Vagina (tissue), 2 donors: Measurements from ENCODE around the gene PCSK2. TPM values are rescaled to one million over a fixed set of nuclear protein-coding genes. Genes with fewer than 3 reads are reported as not detected.

Source experiments
- DNase-seq, 2 donors: peaks; one replicate each; pipeline ENCODE4 v3.0.0-alpha.2; 2017; ENCODE audit errors: extremely low spot score in 2 of 2
- H3K27ac ChIP-seq: fragments of 200-600 bp; sonication (generic); one replicate; pipeline ENCODE4 v1.5.1; 2019
- H3K27me3 ChIP-seq: fragments of 200-600 bp; sonication (generic); one replicate; pipeline ENCODE4 v1.5.1; 2019
- H3K36me3 ChIP-seq, 2 donors: fragments of 200-600 bp; sonication (generic); one replicate each; pipeline ENCODE4 v1.5.1; 2017 to 2019
- H3K4me1 ChIP-seq: fragments of 200-600 bp; sonication (generic); one replicate; pipeline ENCODE4 v1.5.1; 2019
- H3K4me3 ChIP-seq, 2 donors: fragments of 200-600 bp; sonication (generic); 1 replicate in 1 of 2; 2 replicates in 1 of 2; pipeline ENCODE4 v1.5.1; 2016 to 2019
- H3K9me3 ChIP-seq: fragments of 200-600 bp; sonication (generic); one replicate; pipeline ENCODE4 v1.5.1; 2019
- POLR2A ChIP-seq, 2 donors: fragments of 450-650 bp; IDR thresholded peaks; one replicate each; pipeline ENCODE4 v1.6.1; 2017; ENCODE audit warnings: antibody characterized with exemption in 2 of 2, mild to moderate bottlenecking in 2 of 2, moderate library complexity in 2 of 2
- POLR2AphosphoS5 ChIP-seq, 2 donors: sonication (generic); formaldehyde crosslinking; IDR thresholded peaks; one replicate each; pipeline ENCODE4 v1.9.0; 2017; ENCODE audit warnings: antibody characterized with exemption in 2 of 2, mild to moderate bottlenecking in 2 of 2, low read depth in 1 of 2; ENCODE audit not compliant: insufficient read depth in 1 of 2
- intact Hi-C: fragments of 100-400 bp; cut with DNase I; formaldehyde crosslinking; loops from one replicate; pipeline ENCODE4 v1.15.1; 2023
- total RNA-seq: library from RNA; depleted of rRNA; stranded (reverse); fragments of >200 nt; gene quantifications from one replicate; pipeline ENCODE4 v1.2.3, GENCODE V29; 2016
- TF ChIP-seq, protein P1 (sequence below), 3 experiments: fragments of 450-650 bp in 2 of 3; fragments of 200-600 bp in 1 of 3; sonication (generic) in 1 of 3; IDR thresholded peaks; one replicate each; pipeline ENCODE4 v1.5.1; 2017 to 2019; ENCODE audit warnings: antibody characterized with exemption in 3 of 3, mild to moderate bottlenecking in 2 of 3, moderate library complexity in 2 of 3

The PCSK2 gene
- total RNA-seq, 1 donor from 2014 or later = 0.98 TPM

DNA sequence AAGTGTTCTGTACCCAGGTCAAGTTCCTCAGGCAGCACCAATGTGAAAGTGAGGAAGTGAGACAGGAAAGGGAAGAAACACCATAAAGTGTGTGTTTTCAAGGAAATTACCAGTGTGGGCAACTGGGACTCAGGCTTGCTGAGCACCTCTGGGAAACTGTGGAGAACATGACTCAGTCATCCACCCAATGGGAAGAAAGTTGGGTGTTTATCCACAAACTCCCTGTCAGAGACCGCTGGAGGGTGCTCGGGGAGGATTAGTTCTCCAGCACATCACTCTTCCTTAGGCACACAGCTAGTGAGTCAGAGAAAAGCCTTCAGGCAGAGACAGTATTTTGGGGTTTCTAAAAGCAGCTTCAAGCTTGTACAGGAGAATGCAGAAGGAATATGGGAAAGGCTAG, 93.6 kb downstream of the PCSK2 start:
- no peak overlapping the region for H3K4me3 ChIP-seq
- TF ChIP-seq, protein P1, sequence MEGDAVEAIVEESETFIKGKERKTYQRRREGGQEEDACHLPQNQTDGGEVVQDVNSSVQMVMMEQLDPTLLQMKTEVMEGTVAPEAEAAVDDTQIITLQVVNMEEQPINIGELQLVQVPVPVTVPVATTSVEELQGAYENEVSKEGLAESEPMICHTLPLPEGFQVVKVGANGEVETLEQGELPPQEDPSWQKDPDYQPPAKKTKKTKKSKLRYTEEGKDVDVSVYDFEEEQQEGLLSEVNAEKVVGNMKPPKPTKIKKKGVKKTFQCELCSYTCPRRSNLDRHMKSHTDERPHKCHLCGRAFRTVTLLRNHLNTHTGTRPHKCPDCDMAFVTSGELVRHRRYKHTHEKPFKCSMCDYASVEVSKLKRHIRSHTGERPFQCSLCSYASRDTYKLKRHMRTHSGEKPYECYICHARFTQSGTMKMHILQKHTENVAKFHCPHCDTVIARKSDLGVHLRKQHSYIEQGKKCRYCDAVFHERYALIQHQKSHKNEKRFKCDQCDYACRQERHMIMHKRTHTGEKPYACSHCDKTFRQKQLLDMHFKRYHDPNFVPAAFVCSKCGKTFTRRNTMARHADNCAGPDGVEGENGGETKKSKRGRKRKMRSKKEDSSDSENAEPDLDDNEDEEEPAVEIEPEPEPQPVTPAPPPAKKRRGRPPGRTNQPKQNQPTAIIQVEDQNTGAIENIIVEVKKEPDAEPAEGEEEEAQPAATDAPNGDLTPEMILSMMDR (IDR thresholded peaks at IDR 0.05) = no peak
- no peak for TF ChIP-seq POLR2AphosphoS5 (IDR thresholded peaks at IDR 0.05; ENCODE audit: insufficient read depth in 1 of 2, low read depth in 1 of 2)
- TF ChIP-seq POLR2A (IDR thresholded peaks at IDR 0.05) = no peak
- intact Hi-C loops = no loop called here
- H3K4me1 ChIP-seq = no peaks in the 10 kb centered on the region
- no peaks in the 10 kb centered on the region for H3K36me3 ChIP-seq
- H3K9me3 ChIP-seq = no peaks in the 10 kb centered on the region
- H3K27ac ChIP-seq = no peak overlapping the region
- peak in 1 of 2 donors; percentile 42 for DNase-seq
- H3K27me3 ChIP-seq = no peaks in the 10 kb centered on the region

DNA sequence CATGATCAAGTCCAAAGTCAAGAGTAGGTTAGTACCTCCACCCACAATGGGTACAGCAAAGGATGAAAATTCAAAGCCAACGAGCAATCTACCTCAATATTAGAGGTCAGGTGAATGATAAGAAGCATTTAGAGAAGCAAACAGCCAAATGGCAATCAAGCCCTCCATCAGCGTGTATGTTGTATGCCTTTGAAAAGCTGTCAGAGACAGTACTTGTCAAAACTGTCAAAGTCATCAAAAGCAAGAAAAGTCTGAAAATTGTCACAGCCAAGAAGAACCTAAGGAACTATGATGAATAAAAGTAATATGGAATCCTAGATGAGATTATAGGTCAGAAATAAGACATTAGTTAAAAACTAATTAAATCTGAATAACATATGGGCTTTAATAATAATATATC, 99.3 kb downstream of the PCSK2 start:
- no peaks in the 10 kb centered on the region for H3K9me3 ChIP-seq
- TF ChIP-seq POLR2A (IDR thresholded peaks at IDR 0.05) = no peak
- TF ChIP-seq POLR2AphosphoS5 (IDR thresholded peaks at IDR 0.05; ENCODE audit: insufficient read depth in 1 of 2, low read depth in 1 of 2) = no peak
- TF ChIP-seq, protein P1 (IDR thresholded peaks at IDR 0.05) = no peak
- intact Hi-C loops = no loop called here
- no peaks in the 10 kb centered on the region for H3K27me3 ChIP-seq
- no peaks in the 10 kb centered on the region for H3K36me3 ChIP-seq
- H3K4me1 ChIP-seq = no peaks in the 10 kb centered on the region
- H3K4me3 ChIP-seq = no peak overlapping the region
- no peak overlapping the region for H3K27ac ChIP-seq
- DNase-seq = no peak

DNA sequence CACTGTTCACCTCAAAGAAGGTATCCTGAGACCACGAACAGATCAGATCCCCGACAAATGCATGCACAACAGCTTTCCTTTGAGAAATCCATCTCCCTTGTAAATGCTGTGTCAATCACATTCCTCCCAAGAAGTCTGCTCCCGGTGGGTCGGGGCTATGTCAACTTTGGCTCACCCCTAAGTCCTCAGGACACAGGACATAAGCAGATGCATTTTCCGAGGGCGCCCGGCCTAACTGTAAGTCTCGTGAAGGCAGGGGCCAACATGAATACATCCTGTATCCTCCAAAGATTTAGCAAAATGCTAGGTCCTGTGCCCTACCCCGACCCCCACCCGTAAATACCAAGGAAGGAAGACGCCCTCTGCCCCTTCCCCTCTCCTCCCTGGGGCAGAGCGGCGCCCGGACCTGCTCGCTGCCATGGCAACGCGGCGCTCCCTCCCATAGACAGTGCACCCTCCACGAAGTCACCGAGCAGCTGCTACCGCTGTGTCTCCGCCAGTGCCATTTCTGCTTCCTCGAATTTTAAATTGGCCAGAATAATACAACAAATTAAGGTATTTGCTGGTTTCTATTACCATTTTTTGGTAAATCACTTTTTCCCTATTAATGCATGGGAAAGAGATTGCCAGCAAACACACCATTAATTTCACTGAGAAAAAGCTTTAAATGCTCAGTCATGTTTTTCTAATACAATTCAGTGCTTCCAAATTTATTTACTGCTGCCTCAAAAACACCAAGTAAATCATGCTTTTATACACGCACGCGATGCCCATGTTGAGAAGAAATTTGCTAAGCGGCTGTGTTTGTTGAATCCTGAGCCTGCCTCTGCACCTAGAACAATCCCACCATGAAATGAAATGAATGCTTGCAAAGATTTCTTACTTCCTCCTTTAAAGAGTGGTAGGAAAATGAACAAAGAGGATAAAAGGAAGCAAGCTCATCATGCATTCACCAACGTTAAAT, 100.6 kb downstream of the PCSK2 start:
- Histone ChIP-seq H3K4me3 (no peak overlapping the region), H3K36me3 (no peaks in the 10 kb centered on the region), H3K4me1 (no peaks in the 10 kb centered on the region), H3K27me3 (no peaks in the 10 kb centered on the region), H3K9me3 (no peaks in the 10 kb centered on the region), H3K27ac (no peak overlapping the region)
- intact Hi-C loops = no loop called here
- TF ChIP-seq, protein P1 (IDR thresholded peaks at IDR 0.05) = no peak
- TF ChIP-seq POLR2AphosphoS5 (IDR thresholded peaks at IDR 0.05; ENCODE audit: insufficient read depth in 1 of 2, low read depth in 1 of 2) (no peak), POLR2A (IDR thresholded peaks at IDR 0.05) (no peak)
- peak in 1 of 2 donors; percentile 56 for DNase-seq

DNA sequence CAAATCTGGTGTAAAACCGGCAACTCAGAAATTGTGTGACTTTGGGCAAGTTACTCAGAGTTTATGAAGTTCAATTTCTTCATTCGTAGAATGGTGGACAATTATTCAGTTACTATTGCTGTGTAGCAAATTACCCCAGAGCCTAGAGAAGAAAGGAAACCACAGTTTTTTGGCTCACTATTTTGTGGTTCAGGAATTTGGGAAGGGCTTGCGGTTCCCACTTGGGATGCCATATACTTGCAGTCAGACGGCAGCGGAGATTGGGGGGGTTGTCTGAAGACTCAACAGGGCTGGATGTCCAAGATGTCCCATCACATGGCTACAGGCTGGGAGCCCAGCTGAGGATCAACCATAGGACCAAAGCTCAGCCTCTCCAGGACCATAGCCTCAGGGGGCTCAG, 108.1 kb downstream of the PCSK2 start:
- DNase-seq = peak in 1 of 2 donors; percentile 27
- no peak overlapping the region for H3K27ac ChIP-seq
- TF ChIP-seq, protein P1 (IDR thresholded peaks at IDR 0.05) = no peak
- TF ChIP-seq POLR2A (IDR thresholded peaks at IDR 0.05) = no peak
- no peak for TF ChIP-seq POLR2AphosphoS5 (IDR thresholded peaks at IDR 0.05; ENCODE audit: insufficient read depth in 1 of 2, low read depth in 1 of 2)
- no peaks in the 10 kb centered on the region for H3K36me3 ChIP-seq
- no peak overlapping the region for H3K4me3 ChIP-seq
- no peaks in the 10 kb centered on the region for H3K9me3 ChIP-seq
- intact Hi-C loops = no loop called here
- H3K27me3 ChIP-seq = no peaks in the 10 kb centered on the region
- H3K4me1 ChIP-seq = no peaks in the 10 kb centered on the region

DNA sequence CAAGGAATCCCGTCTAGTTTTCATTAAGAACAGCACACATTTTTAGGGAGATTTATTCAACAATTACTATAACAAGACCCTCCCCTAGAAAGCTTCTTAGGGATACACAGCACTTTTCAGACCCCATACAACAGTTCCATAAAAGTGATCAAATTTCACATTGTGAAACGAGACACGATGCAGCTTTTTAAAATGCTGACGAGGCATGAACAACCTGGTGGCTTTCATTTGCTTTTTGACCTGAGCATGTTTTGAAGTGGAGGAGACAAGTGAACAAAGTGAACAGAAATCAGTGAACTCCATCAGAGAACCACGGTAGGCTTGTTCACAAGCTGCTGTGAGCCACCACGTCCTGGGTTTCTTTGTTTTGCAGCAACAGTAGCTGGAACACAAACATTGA, 112.2 kb downstream of the PCSK2 start:
- intact Hi-C loops = no loop called here
- Histone ChIP-seq H3K9me3 (no peaks in the 10 kb centered on the region), H3K27me3 (no peaks in the 10 kb centered on the region), H3K4me3 (no peak overlapping the region), H3K27ac (no peak overlapping the region), H3K36me3 (no peaks in the 10 kb centered on the region), H3K4me1 (no peaks in the 10 kb centered on the region)
- DNase-seq = no peak
- TF ChIP-seq, protein P1 (IDR thresholded peaks at IDR 0.05) = no peak
- TF ChIP-seq POLR2A (IDR thresholded peaks at IDR 0.05) (no peak), POLR2AphosphoS5 (IDR thresholded peaks at IDR 0.05; ENCODE audit: insufficient read depth in 1 of 2, low read depth in 1 of 2) (no peak)
